K562 (cell line): ENCODE measurements around the gene TRPM2. TPM values are rescaled to one million over a fixed set of nuclear protein-coding genes. Genes with fewer than 3 reads are reported as not detected.

Experiments used
- ATAC-seq: fragments of 200-7000 bp; cut with Tn5 transposase; 3 replicates; pipeline ENCODE4 v1.9.1; 2020; ENCODE audit warnings: moderate library complexity
- BruUV-seq: library from RNA; stranded (reverse); fragments of 400-500 nt; replicated peaks from 2 replicates; lab custom pipeline; 2021; lab: Mats Ljungman, UMichigan
- CTCF ChIA-PET: fragments of 300-600 bp; formaldehyde crosslinking; extraction: SDS; loops from one replicate; lab custom pipeline; 2021; ENCODE audit warnings: low intra/inter-chr PET ratio; lab: Yijun Ruan, JAX
- POLR2A ChIA-PET: fragments of 300-600, 350-650 bp; sonication (Branson Sonifier 250); formaldehyde crosslinking; extraction: SDS; loops from one replicate; lab custom pipeline; 2021; ENCODE audit warnings: antibody characterized with exemption, inconsistent platforms; lab: Yijun Ruan, JAX
- DNase-seq, 4 experiments: peaks; one replicate each; pipeline versions ENCODE4 v3.0.0 to v3.0.0-alpha.2; 2011 to 2018; ENCODE audit warnings: low spot score in 3 of 4, mixed read lengths in 3 of 4; ENCODE audit errors: extremely low read depth in 1 of 4
- FAIRE-seq: peaks from 2 replicates; lab custom pipeline; 2011; peaks lifted over from hg19 to GRCh38; lab: Jason Lieb, UNC
- H2AFZ ChIP-seq: 2 replicates; pipeline ENCODE4 v1.6.0; 2011; ENCODE audit warnings: low read depth, low read length, control low read depth, inconsistent platforms
- H3K27ac ChIP-seq: fragments of 200-600 bp; 3 replicates; pipeline ENCODE4 v1.8.0; 2011; ENCODE audit warnings: low read depth, mild to moderate bottlenecking, control low read depth, inconsistent platforms, low read length, moderate library complexity, mixed read lengths; ENCODE audit errors: extremely low read depth
- H3K27me3 ChIP-seq, 2 experiments: fragments of 300-600 bp in 1 of 2; 2 replicates in 1 of 2; 3 replicates in 1 of 2; pipeline versions ENCODE4 v1.6.0 to v1.8.0; 2011; ENCODE audit warnings: inconsistent platforms in 2 of 2, low read length in 2 of 2, mild to moderate bottlenecking in 1 of 2, mixed read lengths in 1 of 2, moderate library complexity in 1 of 2; ENCODE audit not compliant: control insufficient read depth in 2 of 2, insufficient read depth in 2 of 2
- H3K36me3 ChIP-seq: fragments of 300-600 bp; 3 replicates; pipeline ENCODE4 v1.8.0; 2011; ENCODE audit warnings: mild to moderate bottlenecking, low read length, inconsistent platforms; ENCODE audit not compliant: control insufficient read depth, insufficient read depth
- H3K4me1 ChIP-seq, 2 experiments: fragments of 200-600 bp in 1 of 2; replicated peaks in 1 of 2; 2 replicates in 1 of 2; 3 replicates in 1 of 2; pipeline versions ENCODE4 v1.5.1 to v1.8.0; 2011; ENCODE audit warnings: inconsistent platforms in 2 of 2, low read length in 2 of 2, mild to moderate bottlenecking in 1 of 2, mixed read lengths in 1 of 2, moderate library complexity in 1 of 2; ENCODE audit not compliant: control insufficient read depth in 2 of 2, insufficient read depth in 2 of 2
- H3K4me2 ChIP-seq: 2 replicates; pipeline ENCODE4 v1.6.1; 2011; ENCODE audit warnings: low read length, control low read depth, inconsistent platforms, mixed read lengths; ENCODE audit not compliant: insufficient read depth
- H3K4me3 ChIP-seq: fragments of 200-600 bp; sonication (generic), shearing (Covaris generic); 2 replicates; pipeline ENCODE4 v1.5.1; 2016; ENCODE audit warnings: control low read depth, inconsistent platforms
- H3K79me2 ChIP-seq: fragments of 200-600 bp; 3 replicates; pipeline ENCODE4 v1.8.0; 2011; ENCODE audit warnings: low read length, inconsistent platforms; ENCODE audit not compliant: control insufficient read depth, insufficient read depth
- H3K9ac ChIP-seq, 2 experiments: 2 replicates each; pipeline versions ENCODE4 v1.6.0 to v1.6.1; 2011; ENCODE audit warnings: low read depth in 2 of 2, low read length in 2 of 2, control low read depth in 1 of 2, inconsistent platforms in 1 of 2, mild to moderate bottlenecking in 1 of 2, mixed read lengths in 1 of 2; ENCODE audit not compliant: insufficient read depth in 1 of 2
- H3K9me1 ChIP-seq: one replicate; pipeline ENCODE4 v1.6.0; 2011; ENCODE audit warnings: inconsistent platforms, mild to moderate bottlenecking, low read length, moderate library complexity; ENCODE audit not compliant: control insufficient read depth, insufficient read depth
- H3K9me3 ChIP-seq: replicated peaks from 2 replicates; pipeline ENCODE4 v1.5.1; 2011; ENCODE audit warnings: low read depth, low read length, inconsistent platforms; ENCODE audit not compliant: control insufficient read depth, insufficient read depth
- H4K20me1 ChIP-seq: replicated peaks from 2 replicates; pipeline ENCODE4 v1.6.1; 2011; ENCODE audit warnings: low read length, inconsistent platforms, mixed read lengths; ENCODE audit not compliant: control insufficient read depth, insufficient read depth
- CREBBP ChIP-seq: IDR thresholded peaks from one replicate; pipeline ENCODE4 v1.6.1; 2012; ENCODE audit warnings: low read depth, mild to moderate bottlenecking, control low read depth, inconsistent platforms, low read length
- KDM1A ChIP-seq, 2 experiments: fragments of 450-650 bp; IDR thresholded peaks; 2 replicates each; pipeline ENCODE4 v1.6.1; 2016; ENCODE audit warnings: mild to moderate bottlenecking in 2 of 2
- MTA3 ChIP-seq: fragments of 450-650 bp; formaldehyde crosslinking; IDR thresholded peaks from 2 replicates; pipeline ENCODE4 v1.6.1; 2017; ENCODE audit warnings: mild to moderate bottlenecking, borderline replicate concordance
- MYNN ChIP-seq, 2 experiments: sonication (generic); formaldehyde crosslinking in 1 of 2; IDR thresholded peaks; 2 replicates each; pipeline versions ENCODE4 v1.5.0 to v1.6.1; 2016 to 2020; ENCODE audit warnings: antibody characterized with exemption in 1 of 2, missing genetic modification reagents in 1 of 2
- XRCC3 ChIP-seq: fragments of 450-650 bp; IDR thresholded peaks from 2 replicates; pipeline ENCODE4 v1.6.1; 2017; ENCODE audit warnings: mild to moderate bottlenecking, moderate library complexity
- WGBS: fragments of 100-300 bp; shearing (Covaris generic); methylation state at CpG from one replicate; pipeline ENCODE4 v1.1.6; 2016; ENCODE audit warnings: low coverage, mixed read lengths; ENCODE audit not compliant: insufficient coverage; ENCODE audit errors: missing lambda C conversion rate; 5-methylcytosine and 5-hydroxymethylcytosine counted together
- in situ Hi-C: fragments of 300-500 bp; cut with MboI; formaldehyde crosslinking; loops from 4 replicates; pipeline ENCODE4 v1.15.0; 2018; ENCODE audit warnings: inconsistent platforms, mixed read lengths
- intact Hi-C: fragments of 100-400 bp; cut with micrococcal nuclease; formaldehyde crosslinking; loops from 2 replicates; pipeline ENCODE4 v1.14.2; 2022
- polyA plus RNA-seq, 8 experiments: library from polyadenylated mRNA; depleted of rRNA in 4 of 8; stranded (reverse) in 5 of 8; unstranded in 3 of 8; fragments of >200 nt; fragmentation: Nextera tagmentation in 2 of 8; fragmentation: Illumina TruSeq in 1 of 8; extraction: Ambion mirVana in 2 of 8; extraction: Trizol in 1 of 8; gene quantifications; 2 replicates each; pipeline versions ENCODE4 v1.2.1 to v1.2.3, GENCODE V29; 2011 to 2014; ENCODE audit warnings: inconsistent platforms in 1 of 8, missing spikeins in 1 of 8
- total RNA-seq, 7 experiments: library from RNA; depleted of rRNA in 6 of 7; stranded (reverse); fragments of >200 nt in 6 of 7; fragmentation: Illumina TruSeq in 2 of 7; extraction: Trizol in 2 of 7; gene quantifications; 2 replicates each; pipeline versions ENCODE4 v1.2.1 to v1.2.3, GENCODE V29; 2011 to 2021; ENCODE audit warnings: low replicate concordance in 1 of 7

The TRPM2 gene
- total and polyA plus RNA-seq, 9 of the 15 experiments (the other 6 are each of a cell fraction or from before 2014, with no cell fraction given), result 0.33 to 2.1 (median 0.98) TPM; not detected in 2

GRCh38 chr21:44390886-44391285 lies 37.5 kb downstream of the TRPM2 start:
- no peak overlapping the region for H3K9ac ChIP-seq
- in situ Hi-C loops, result no loop called here
- H3K79me2 ChIP-seq, result no peaks in the 10 kb centered on the region
- H3K27ac ChIP-seq, result no peak overlapping the region
- CTCF ChIA-PET, result no interaction called here
- no TSS peak for BruUV-seq
- DNase-seq (no peak), FAIRE-seq (no peak), ATAC-seq (no peak)
- WGBS, result 3% methylated on average over 8 of the region's 8 CpGs
- H3K9me1 ChIP-seq, result no peaks in the 10 kb centered on the region
- H3K27me3 ChIP-seq, result peaks cover 0 to 30% of the 10 kb centered on the region in 2 experiments; a peak in 2 of 5 replicates
- intact Hi-C loops, result no loop called here
- H2AFZ ChIP-seq, result no peak overlapping the region
- H4K20me1 ChIP-seq, result no peaks in the 10 kb centered on the region; the same call in 1 of the 2 replicates
- POLR2A ChIA-PET, result interaction anchor here (1.9 kb wide), 1 partner anchor 11 kb away, joined by 4 read pairs; no protein-coding TSS in a partner anchor
- H3K4me3 ChIP-seq, result no peak overlapping the region
- TF ChIP-seq MYNN (IDR thresholded peaks at IDR 0.05) (no peak), MYNN (CRISPR knock-in tag; IDR thresholded peaks at IDR 0.05) (no peak), XRCC3 (no peak), CREBBP (no peak), MTA3 (no peak), KDM1A (IDR thresholded peaks at IDR 0.05) (no peak)
- peaks cover 0 to 5% of the 10 kb centered on the region in 2 experiments; a peak in 1 of 5 replicates for H3K4me1 ChIP-seq
- no peaks in the 10 kb centered on the region for H3K36me3 ChIP-seq
- H3K9me3 ChIP-seq, result no peaks in the 10 kb centered on the region
- H3K4me2 ChIP-seq, result no peak overlapping the region
